ENCODE measurements around the gene RHOH.

RHOH gene

DNA sequence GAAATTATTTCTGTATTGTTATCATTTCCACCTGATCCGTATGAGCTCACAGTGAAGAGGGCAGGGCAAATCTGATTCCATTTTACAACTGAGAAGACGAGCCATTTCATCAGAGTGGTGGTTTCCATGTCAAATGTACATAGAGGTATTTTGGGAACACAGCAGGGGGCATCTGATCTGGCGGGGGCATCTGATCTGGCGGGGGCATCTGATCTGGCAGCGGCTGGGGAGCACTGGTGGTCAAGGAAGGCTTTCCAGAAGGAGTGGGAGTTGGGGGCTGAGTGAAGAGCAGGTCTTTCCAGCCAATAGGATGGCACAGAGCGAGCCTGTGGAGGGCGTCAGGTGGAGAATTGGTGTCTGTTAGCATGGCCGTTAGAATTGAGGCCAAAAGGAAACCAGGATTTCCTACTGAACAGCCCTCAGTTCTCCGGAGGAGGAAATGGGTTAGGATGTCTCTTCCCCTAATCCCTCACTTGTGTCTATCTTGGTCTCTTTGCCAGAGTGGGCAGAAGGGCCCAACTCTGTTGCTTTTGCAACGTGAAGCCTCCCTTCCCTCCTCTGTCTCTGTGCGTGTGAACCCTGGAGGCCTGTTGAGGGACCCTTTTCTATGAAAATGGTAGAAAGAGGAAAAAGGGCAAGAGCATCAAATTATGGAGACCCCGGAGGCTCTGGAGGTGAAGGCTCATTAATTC, 41.3 kb downstream of the RHOH start:
- Histone ChIP-seq H3K79me2 (ENCODE audit: insufficient read depth, low read depth) (no peaks in the 10 kb centered on the region), H4K20me1 (ENCODE audit: insufficient read depth) (no peaks in the 10 kb centered on the region), H3K4me1 (ENCODE audit: low read depth, poor library complexity, severe bottlenecking) (no peaks in the 10 kb centered on the region), H3K36me3 (ENCODE audit: insufficient read depth) (no peaks in the 10 kb centered on the region), H3K9ac (no peak overlapping the region), H3K4me2 (no peak overlapping the region), H2AFZ (ENCODE audit: low read depth) (no peak overlapping the region), H3K27me3 (ENCODE audit: insufficient read depth, low read depth) (no peaks in the 10 kb centered on the region), H3K27ac (no peak overlapping the region), H3K4me3 (IDR thresholded peaks at IDR 0.05; ENCODE audit: insufficient read depth, low read depth, low read length) (no peak overlapping the region)
- TF ChIP-seq, protein P1, sequence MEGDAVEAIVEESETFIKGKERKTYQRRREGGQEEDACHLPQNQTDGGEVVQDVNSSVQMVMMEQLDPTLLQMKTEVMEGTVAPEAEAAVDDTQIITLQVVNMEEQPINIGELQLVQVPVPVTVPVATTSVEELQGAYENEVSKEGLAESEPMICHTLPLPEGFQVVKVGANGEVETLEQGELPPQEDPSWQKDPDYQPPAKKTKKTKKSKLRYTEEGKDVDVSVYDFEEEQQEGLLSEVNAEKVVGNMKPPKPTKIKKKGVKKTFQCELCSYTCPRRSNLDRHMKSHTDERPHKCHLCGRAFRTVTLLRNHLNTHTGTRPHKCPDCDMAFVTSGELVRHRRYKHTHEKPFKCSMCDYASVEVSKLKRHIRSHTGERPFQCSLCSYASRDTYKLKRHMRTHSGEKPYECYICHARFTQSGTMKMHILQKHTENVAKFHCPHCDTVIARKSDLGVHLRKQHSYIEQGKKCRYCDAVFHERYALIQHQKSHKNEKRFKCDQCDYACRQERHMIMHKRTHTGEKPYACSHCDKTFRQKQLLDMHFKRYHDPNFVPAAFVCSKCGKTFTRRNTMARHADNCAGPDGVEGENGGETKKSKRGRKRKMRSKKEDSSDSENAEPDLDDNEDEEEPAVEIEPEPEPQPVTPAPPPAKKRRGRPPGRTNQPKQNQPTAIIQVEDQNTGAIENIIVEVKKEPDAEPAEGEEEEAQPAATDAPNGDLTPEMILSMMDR (conservative IDR thresholded peaks at IDR 0.05; ENCODE audit: low read depth, low read length): no peak

DNA sequence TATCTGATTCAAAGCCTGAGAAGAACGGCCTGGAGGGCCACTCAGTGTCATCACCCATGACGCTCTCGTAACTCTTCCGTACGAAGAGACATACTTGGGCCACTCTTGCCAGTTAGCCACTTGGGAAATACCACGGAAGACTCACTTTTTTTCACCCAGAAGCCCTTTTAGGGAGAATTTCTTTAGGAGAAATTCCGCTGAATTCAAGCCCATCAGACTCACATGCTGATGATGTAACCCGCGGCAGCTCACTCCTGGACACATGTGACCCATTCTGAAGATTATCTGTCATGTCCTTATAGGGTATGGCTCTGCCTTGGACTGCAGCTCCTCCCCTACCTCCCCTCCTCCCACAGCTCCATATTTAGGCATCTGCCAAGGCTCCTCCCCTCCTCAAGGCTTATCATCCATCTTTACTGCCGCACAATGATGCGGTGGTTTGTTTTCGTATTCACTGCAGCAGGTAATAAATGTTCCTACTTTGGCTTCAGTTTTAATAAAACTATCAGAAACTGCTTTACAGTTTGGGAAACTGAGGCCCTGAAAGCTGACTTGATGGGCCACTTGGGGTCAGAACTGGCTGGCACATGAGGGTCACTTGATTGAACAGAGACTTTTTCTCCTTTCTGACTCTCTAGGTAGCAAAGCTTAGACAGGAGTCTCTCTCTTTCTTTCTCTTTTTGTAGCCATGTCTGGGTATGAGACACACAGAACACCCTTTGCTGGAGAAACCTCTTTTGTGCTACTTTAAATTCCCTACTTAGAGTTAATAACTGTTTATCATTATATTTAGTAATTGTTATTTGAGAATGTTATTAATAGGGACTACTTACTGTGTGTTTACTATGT, 42.1 kb downstream of the RHOH start:
- Histone ChIP-seq H3K4me1 (ENCODE audit: low read depth, poor library complexity, severe bottlenecking) (no peaks in the 10 kb centered on the region), H3K27ac (no peak overlapping the region), H3K4me3 (IDR thresholded peaks at IDR 0.05; ENCODE audit: insufficient read depth, low read depth, low read length) (no peak overlapping the region), H4K20me1 (ENCODE audit: insufficient read depth) (no peaks in the 10 kb centered on the region), H3K36me3 (ENCODE audit: insufficient read depth) (no peaks in the 10 kb centered on the region), H3K27me3 (ENCODE audit: insufficient read depth, low read depth) (no peaks in the 10 kb centered on the region), H2AFZ (ENCODE audit: low read depth) (no peak overlapping the region), H3K79me2 (ENCODE audit: insufficient read depth, low read depth) (no peaks in the 10 kb centered on the region), H3K9ac (no peak overlapping the region), H3K4me2 (no peak overlapping the region)
- TF ChIP-seq, protein P1 (conservative IDR thresholded peaks at IDR 0.05; ENCODE audit: low read depth, low read length): no peak

- H2AFZ ChIP-seq (ENCODE audit: low read depth): no peak overlapping the region
- H3K4me2 ChIP-seq: no peak overlapping the region
- no peaks in the 10 kb centered on the region for H4K20me1 ChIP-seq (ENCODE audit: insufficient read depth)
- H3K36me3 ChIP-seq (ENCODE audit: insufficient read depth): no peaks in the 10 kb centered on the region
- H3K79me2 ChIP-seq (ENCODE audit: insufficient read depth, low read depth): no peaks in the 10 kb centered on the region
- no peak overlapping the region for H3K4me3 ChIP-seq (IDR thresholded peaks at IDR 0.05; ENCODE audit: insufficient read depth, low read depth, low read length)
- no peaks in the 10 kb centered on the region for H3K27me3 ChIP-seq (ENCODE audit: insufficient read depth, low read depth)
- H3K4me1 ChIP-seq (ENCODE audit: low read depth, poor library complexity, severe bottlenecking): no peaks in the 10 kb centered on the region
- no peak overlapping the region for H3K27ac ChIP-seq
- H3K9ac ChIP-seq: no peak overlapping the region
- TF ChIP-seq, protein P1 (conservative IDR thresholded peaks at IDR 0.05; ENCODE audit: low read depth, low read length): no peak
These were observed 43.3 kb downstream of the RHOH start for GRCh38 chr4:40240040-40240653.

DNA sequence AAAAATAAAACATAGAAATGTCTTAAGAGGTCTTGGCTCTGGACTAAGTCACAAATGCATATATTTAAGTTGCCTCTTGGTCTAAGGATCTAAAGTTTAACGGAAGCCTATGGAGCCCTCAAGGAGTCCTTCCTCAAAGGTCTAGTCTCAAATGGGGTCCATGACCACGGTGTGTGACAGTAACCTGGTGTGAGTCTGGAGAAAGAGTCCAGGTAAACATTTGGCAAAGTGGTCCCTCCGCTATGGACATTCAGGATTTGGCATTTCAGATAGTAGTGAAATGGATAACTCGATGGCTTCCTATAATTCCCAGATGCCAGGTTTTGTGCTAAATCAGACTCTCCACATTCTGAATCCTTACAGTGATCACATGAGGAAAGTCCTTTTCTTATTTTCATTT, 44.2 kb downstream of the RHOH start:
- TF ChIP-seq, protein P1 (conservative IDR thresholded peaks at IDR 0.05; ENCODE audit: low read depth, low read length): no peak
- H3K36me3 ChIP-seq (ENCODE audit: insufficient read depth): no peaks in the 10 kb centered on the region
- H3K4me3 ChIP-seq (IDR thresholded peaks at IDR 0.05; ENCODE audit: insufficient read depth, low read depth, low read length): no peak overlapping the region
- H2AFZ ChIP-seq (ENCODE audit: low read depth): no peak overlapping the region
- H3K4me2 ChIP-seq: no peak overlapping the region
- H3K27me3 ChIP-seq (ENCODE audit: insufficient read depth, low read depth): no peaks in the 10 kb centered on the region
- H4K20me1 ChIP-seq (ENCODE audit: insufficient read depth): no peaks in the 10 kb centered on the region
- H3K79me2 ChIP-seq (ENCODE audit: insufficient read depth, low read depth): no peaks in the 10 kb centered on the region
- H3K9ac ChIP-seq: no peak overlapping the region
- no peaks in the 10 kb centered on the region for H3K4me1 ChIP-seq (ENCODE audit: low read depth, poor library complexity, severe bottlenecking)
- H3K27ac ChIP-seq: no peak overlapping the region

All from KMS-11 (cell line).